H1 (cell line): ENCODE measurements around the gene SOX13. TPM values are rescaled to one million over a fixed set of nuclear protein-coding genes. Genes with fewer than 3 reads are reported as not detected.

Source experiments
- CTCF ChIA-PET: fragments of 300-600 bp; sonication (Branson Sonifier 250); formaldehyde crosslinking; loops from one replicate; lab custom pipeline; 2021; ENCODE audit not compliant: partially characterized antibody; lab: Charles Lee
- POLR2A ChIA-PET: fragments of 300-600 bp; sonication (Branson Sonifier 250); formaldehyde crosslinking; loops from one replicate; lab custom pipeline; 2021; ENCODE audit warnings: inconsistent platforms; ENCODE audit not compliant: partially characterized antibody; lab: Charles Lee
- DNase-seq, 2 experiments: peaks; one replicate each; pipeline versions ENCODE4 v3.0.0 to v3.0.0-alpha.2; 2010 to 2022; ENCODE audit warnings: low spot score in 2 of 2, low read depth in 1 of 2, mixed read lengths in 1 of 2
- FAIRE-seq: peaks from 2 replicates; lab custom pipeline; 2011; peaks lifted over from hg19 to GRCh38; lab: Jason Lieb, UNC
- H2AFZ ChIP-seq: 2 replicates; pipeline ENCODE4 v1.8.1; 2012; ENCODE audit warnings: low read length, inconsistent platforms
- H2AK5ac ChIP-seq: 2 replicates; pipeline ENCODE4 v1.6.1; 2013; ENCODE audit warnings: low read depth, low read length
- H2BK120ac ChIP-seq: replicated peaks from 2 replicates; pipeline ENCODE3; 2013; ENCODE audit warnings: low read depth, low read length, inconsistent platforms
- H2BK12ac ChIP-seq: 2 replicates; pipeline ENCODE4 v1.6.1; 2013; ENCODE audit warnings: low read depth, low read length
- H2BK15ac ChIP-seq: 2 replicates; pipeline ENCODE4 v1.6.1; 2013; ENCODE audit warnings: low read length
- H2BK20ac ChIP-seq: 2 replicates; pipeline ENCODE4 v1.6.1; 2013; ENCODE audit warnings: low read length
- H2BK5ac ChIP-seq: 2 replicates; pipeline ENCODE4 v1.6.1; 2013; ENCODE audit warnings: low read depth, low read length
- H3K14ac ChIP-seq: 2 replicates; pipeline ENCODE4 v1.6.1; 2013; ENCODE audit warnings: inconsistent platforms; ENCODE audit not compliant: insufficient read length
- H3K18ac ChIP-seq: 2 replicates; pipeline ENCODE4 v1.6.1; 2013; ENCODE audit warnings: low read length; ENCODE audit errors: extremely low read depth
- H3K23ac ChIP-seq: 2 replicates; pipeline ENCODE4 v1.6.1; 2013; ENCODE audit warnings: inconsistent platforms; ENCODE audit not compliant: insufficient read length
- H3K23me2 ChIP-seq: 2 replicates; pipeline ENCODE4 v1.6.1; 2013; ENCODE audit warnings: low read depth, low read length
- H3K27ac ChIP-seq: 2 replicates; pipeline ENCODE4 v1.6.1; 2011; ENCODE audit warnings: low read depth, low read length, inconsistent platforms
- H3K27me3 ChIP-seq, 4 experiments: replicated peaks in 1 of 4; 1 replicate in 1 of 4; 2 replicates in 3 of 4; pipeline versions ENCODE4 v1.6.1 to v1.8.1; 2011 to 2013; ENCODE audit warnings: low read length in 3 of 4, mild to moderate bottlenecking in 3 of 4, inconsistent platforms in 2 of 4, mixed read lengths in 2 of 4, moderate library complexity in 1 of 4; ENCODE audit not compliant: control insufficient read depth in 3 of 4, insufficient read depth in 3 of 4; ENCODE audit errors: extremely low read depth in 1 of 4
- H3K36me3 ChIP-seq, 4 experiments: 2 replicates each; pipeline versions ENCODE4 v1.6.1 to v1.8.1; 2011 to 2013; ENCODE audit warnings: mild to moderate bottlenecking in 4 of 4, low read length in 3 of 4, moderate library complexity in 2 of 4, control low read depth in 1 of 4, inconsistent platforms in 1 of 4; ENCODE audit not compliant: insufficient read depth in 4 of 4, control insufficient read depth in 2 of 4
- H3K4ac ChIP-seq: replicated peaks from 2 replicates; pipeline ENCODE3; 2013; ENCODE audit warnings: low read length, low read depth, mixed read lengths, inconsistent platforms; ENCODE audit not compliant: insufficient read length
- H3K4me1 ChIP-seq, 4 experiments: replicated peaks in 1 of 4; 1 replicate in 1 of 4; 2 replicates in 3 of 4; pipeline versions ENCODE4 v1.6.1 to v1.8.1; 2011 to 2013; ENCODE audit warnings: low read length in 3 of 4, inconsistent platforms in 2 of 4, mixed read lengths in 1 of 4; ENCODE audit not compliant: insufficient read depth in 4 of 4, control insufficient read depth in 3 of 4
- H3K4me2 ChIP-seq, 2 experiments: 2 replicates each; pipeline versions ENCODE4 v1.6.1 to v1.8.1; 2011 to 2013; ENCODE audit warnings: low read depth in 2 of 2, low read length in 2 of 2, control low read depth in 1 of 2, inconsistent platforms in 1 of 2, mild to moderate bottlenecking in 1 of 2; ENCODE audit not compliant: insufficient read depth in 1 of 2
- H3K4me3 ChIP-seq, 4 experiments: fragments of 200-600, 300-600 bp in 1 of 4; sonication (generic), shearing (Covaris generic), sonication (Bioruptor Twin) in 1 of 4; 2 replicates each; pipeline versions ENCODE4 v1.5.1 to v1.8.1; 2011 to 2016; ENCODE audit warnings: low read length in 4 of 4, low read depth in 3 of 4, control low read depth in 2 of 4, inconsistent platforms in 2 of 4, mild to moderate bottlenecking in 2 of 4, mixed read lengths in 1 of 4, moderate library complexity in 1 of 4; ENCODE audit not compliant: insufficient read depth in 2 of 4; ENCODE audit errors: extremely low read depth in 1 of 4
- H3K56ac ChIP-seq: replicated peaks from 2 replicates; pipeline ENCODE3; 2013; ENCODE audit warnings: low read depth, mild to moderate bottlenecking, mixed read lengths, low read length, inconsistent platforms; ENCODE audit not compliant: insufficient read length
- H3K79me1 ChIP-seq: 2 replicates; pipeline ENCODE4 v1.6.1; 2013; ENCODE audit warnings: low read depth, low read length, control low read depth
- H3K79me2 ChIP-seq, 2 experiments: 2 replicates each; pipeline versions ENCODE4 v1.6.1 to v1.8.1; 2012 to 2013; ENCODE audit warnings: low read length in 2 of 2, mild to moderate bottlenecking in 2 of 2, inconsistent platforms in 1 of 2; ENCODE audit not compliant: insufficient read depth in 2 of 2, control insufficient read depth in 1 of 2
- H3K9ac ChIP-seq, 4 experiments: replicated peaks in 1 of 4; 1 replicate in 1 of 4; 2 replicates in 3 of 4; pipeline versions ENCODE4 v1.6.1 to v1.8.1; 2011 to 2013; ENCODE audit warnings: low read depth in 3 of 4, low read length in 3 of 4, control low read depth in 2 of 4, mild to moderate bottlenecking in 2 of 4, moderate library complexity in 2 of 4, inconsistent platforms in 1 of 4; ENCODE audit errors: extremely low read depth in 1 of 4
- H3K9me3 ChIP-seq, 2 experiments: 2 replicates each; pipeline versions ENCODE4 v1.6.1 to v1.8.1; 2012 to 2013; ENCODE audit warnings: mild to moderate bottlenecking in 2 of 2, moderate library complexity in 2 of 2, control low read depth in 1 of 2, inconsistent platforms in 1 of 2, low read depth in 1 of 2, low read length in 1 of 2, mixed read lengths in 1 of 2; ENCODE audit not compliant: insufficient read depth in 2 of 2
- H4K20me1 ChIP-seq, 2 experiments: replicated peaks in 1 of 2; 2 replicates each; pipeline versions ENCODE3 to v1.8.1; 2011 to 2013; ENCODE audit warnings: inconsistent platforms in 2 of 2, low read length in 2 of 2, mild to moderate bottlenecking in 1 of 2; ENCODE audit not compliant: insufficient read depth in 2 of 2, control insufficient read depth in 1 of 2
- H4K5ac ChIP-seq: 2 replicates; pipeline ENCODE4 v1.6.1; 2013; ENCODE audit warnings: low read length, low read depth, mixed read lengths, inconsistent platforms; ENCODE audit not compliant: insufficient read length
- H4K8ac ChIP-seq: 2 replicates; pipeline ENCODE4 v1.8.0; 2013; ENCODE audit warnings: mild to moderate bottlenecking, moderate library complexity, low read length, inconsistent platforms; ENCODE audit not compliant: insufficient read depth; ENCODE audit errors: extremely low read depth
- H4K91ac ChIP-seq: replicated peaks from 2 replicates; pipeline ENCODE3; 2013; ENCODE audit warnings: low read length, mixed read lengths, inconsistent platforms; ENCODE audit not compliant: insufficient read length
- BACH1 ChIP-seq: IDR thresholded peaks from 2 replicates; pipeline ENCODE4 v1.6.1; 2012; ENCODE audit warnings: low read length, improper control_type of control experiment
- BRCA1 ChIP-seq: IDR thresholded peaks from 2 replicates; pipeline ENCODE4 v1.6.1; 2012; ENCODE audit warnings: low read depth, low read length, improper control_type of control experiment
- CBX8 ChIP-seq: fragments of 300-800, 300-1000 bp; sonication (generic); IDR thresholded peaks from 2 replicates; pipeline ENCODE4 v1.7.1; 2016; ENCODE audit warnings: low read depth, low read length, borderline replicate concordance
- CEBPB ChIP-seq: IDR thresholded peaks from 2 replicates; pipeline ENCODE4 v1.6.1; 2012; ENCODE audit warnings: low read depth, low read length
- CREB1 ChIP-seq: IDR thresholded peaks from 2 replicates; pipeline ENCODE4 v1.6.1; 2012; ENCODE audit warnings: inconsistent platforms
- NANOG ChIP-seq: IDR thresholded peaks from 2 replicates; pipeline ENCODE4 v1.6.1; 2011; ENCODE audit warnings: low read length, low read depth, mild to moderate bottlenecking, inconsistent platforms; ENCODE audit not compliant: insufficient read depth, poor library complexity, severe bottlenecking
- PHF8 ChIP-seq: fragments of 200-600 bp; sonication (generic); conservative IDR thresholded peaks from 2 replicates; pipeline ENCODE4 v1.7.1; 2012; ENCODE audit warnings: low read depth, mild to moderate bottlenecking, inconsistent platforms, low read length, moderate library complexity
- RBBP5 ChIP-seq: IDR thresholded peaks from 2 replicates; pipeline ENCODE4 v1.7.1; 2012; ENCODE audit warnings: low read depth, mild to moderate bottlenecking, inconsistent platforms, low read length, moderate library complexity, borderline replicate concordance
- RFX5 ChIP-seq: IDR thresholded peaks from 2 replicates; pipeline ENCODE4 v1.6.1; 2011; ENCODE audit warnings: low read depth, low read length, improper control_type of control experiment, borderline replicate concordance
- SAP30 ChIP-seq: fragments of 300-600 bp; sonication (generic); IDR thresholded peaks from 2 replicates; pipeline ENCODE4 v1.7.1; 2012; ENCODE audit warnings: low read length, moderate library complexity, mild to moderate bottlenecking, inconsistent platforms; ENCODE audit not compliant: insufficient read depth, insufficient replicate concordance
- SIN3A ChIP-seq, 2 experiments: IDR thresholded peaks in 1 of 2; conservative IDR thresholded peaks in 1 of 2; 2 replicates each; pipeline ENCODE4 v1.6.1; 2011 to 2012; ENCODE audit warnings: low read length in 2 of 2, improper control_type of control experiment in 1 of 2, low read depth in 1 of 2, mild to moderate bottlenecking in 1 of 2
- SP4 ChIP-seq: IDR thresholded peaks from 2 replicates; pipeline ENCODE4 v1.6.1; 2012; ENCODE audit warnings: low read length, inconsistent platforms
- TAF7 ChIP-seq: optimal IDR thresholded peaks from 2 replicates; pipeline ENCODE3; 2011; ENCODE audit warnings: low read depth, mild to moderate bottlenecking, inconsistent platforms, low read length, moderate library complexity, borderline replicate concordance
- YY1 ChIP-seq: IDR thresholded peaks from 2 replicates; pipeline ENCODE4 v1.6.1; 2011; ENCODE audit warnings: low read depth, mild to moderate bottlenecking, low read length
- WGBS, 2 experiments: shearing (Covaris generic) in 1 of 2; methylation state at CpG; one replicate each; pipeline versions ENCODE4 v1.1.6 to v1.1.7; 2013 to 2015; ENCODE audit warnings: low lambda C conversion rate in 2 of 2, mixed read lengths in 2 of 2, inconsistent platforms in 1 of 2, low coverage in 1 of 2, missing lambda C conversion rate in 1 of 2; ENCODE audit not compliant: insufficient replicate concordance in 2 of 2, insufficient coverage in 1 of 2, insufficient read length in 1 of 2; ENCODE audit errors: extremely low coverage in 1 of 2, missing lambda C conversion rate in 1 of 2; 5-methylcytosine and 5-hydroxymethylcytosine counted together
- polyA plus RNA-seq, 7 experiments: library from polyadenylated mRNA; depleted of rRNA in 3 of 7; stranded (reverse) in 5 of 7; unstranded in 2 of 7; fragments of >200 nt in 5 of 7; fragments of 200-250 nt in 2 of 7; gene quantifications; 1 replicate in 5 of 7; 2 replicates in 1 of 7; 4 replicates in 1 of 7; pipeline versions ENCODE4 v1.2.1 to v1.2.3, GENCODE V29; 2011 to 2013; ENCODE audit warnings: missing spikeins in 2 of 7, mixed read lengths in 2 of 7
- total RNA-seq: library from RNA; stranded (reverse); fragmentation: NEBNext Ultra II Directional; extraction: Animal tissue kit (Norgen Biotek cat#: 25700); gene quantifications from 2 replicates; pipeline ENCODE4 v1.2.1, GENCODE V29; 2021

Gene SOX13
- total and polyA plus RNA-seq, 2 of the 8 experiments (the other 6 are each of a cell fraction or from before 2014, with no cell fraction given) = 113 to 173 TPM

DNA sequence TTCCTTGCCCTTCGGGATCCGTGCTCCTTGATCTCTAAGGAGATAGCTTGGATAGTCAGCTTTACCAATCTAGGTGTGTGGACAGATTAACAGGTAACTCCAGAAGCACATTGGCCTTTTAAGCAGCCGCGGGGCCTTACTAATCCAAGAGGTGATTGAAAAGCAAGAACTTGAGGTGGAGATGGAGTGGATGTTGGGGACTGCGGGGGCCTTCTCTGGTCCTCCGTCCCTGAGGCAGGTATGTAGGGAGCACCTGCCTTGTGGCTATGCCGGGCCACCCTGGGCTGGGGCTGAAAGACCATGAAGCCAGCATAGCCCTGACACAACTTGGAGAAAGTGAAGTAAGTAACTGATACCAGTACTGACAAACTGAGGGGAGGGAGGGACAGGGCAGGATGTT is 10.6 kb downstream of the SOX13 start:
- Histone ChIP-seq H2BK5ac (peak overlapping the region; percentile 97), H3K9me3 (no peaks in the 10 kb centered on the region), H3K4ac (no peak overlapping the region), H3K23ac (no peak overlapping the region), H3K79me2 (peaks cover 46 to 88% of the 10 kb centered on the region in 2 experiments), H3K4me1 (peaks cover 39 to 67% (median 59%) of the 10 kb centered on the region in 4 experiments), H3K36me3 (no peaks in the 10 kb centered on the region), H2AFZ (no peak overlapping the region), H3K56ac (no peak overlapping the region), H3K27me3 (no peaks in the 10 kb centered on the region), H4K20me1 (peaks cover 9 to 21% of the 10 kb centered on the region in 2 experiments), H2BK20ac (peak overlapping the region; percentile 87; the same call in 1 of the 2 replicates), H3K4me2 (peak overlapping the region; percentile 57 to 86; a peak in 3 of 4 replicates), H3K23me2 (peaks cover 10% of the 10 kb centered on the region; the same call in 1 of the 2 replicates), H3K18ac (peak overlapping the region; percentile 57), H2BK15ac (no peak overlapping the region), H3K27ac (peak overlapping the region; percentile 82), H4K91ac (peak overlapping the region; percentile 98), H4K8ac (no peak overlapping the region), H2BK12ac (peak overlapping the region; percentile 100), H2BK120ac (no peak overlapping the region), H3K4me3 (no peak overlapping the region; a peak in 1 of 8 replicates), H3K9ac (peak overlapping the region in 1 of 4 experiments; percentile 56; a peak in 1 of 7 replicates), H3K14ac (no peak overlapping the region), H3K79me1 (peaks cover 15% of the 10 kb centered on the region), H2AK5ac (peak overlapping the region; percentile 70), H4K5ac (no peak overlapping the region)
- ChIA-PET CTCF (interaction anchor here (0.6 to 2.5 kb wide), 3 partner anchors 24 to 638 kb away, joined by 3 to 9 read pairs (median 5); no protein-coding TSS in a partner anchor), POLR2A (interaction anchor here (1.2 to 12.9 kb wide), 7 partner anchors 8 to 218 kb away, joined by 3 to 101 read pairs (median 5); partner anchors contain the start of gene SOX13)
- no peak for FAIRE-seq
- WGBS, 2 experiments = 90% methylated on average over 7 of the region's 7 CpGs; no CpG with 5 or more reads in 1 of the 2 experiments
- peak in 1 of 2 experiments; percentile 55 for DNase-seq
- TF ChIP-seq SIN3A (conservative IDR thresholded peaks at IDR 0.05 in 1 of 2, IDR thresholded peaks at IDR 0.05 in 1 of 2; ENCODE audit: low read depth in 1 of 2, low read length in 2 of 2) (no peak), BACH1 (no peak), RFX5 (no peak), RBBP5 (no peak), TAF7 (no peak), PHF8 (no peak), NANOG (no peak), CREB1 (no peak), YY1 (no peak), CBX8 (no peak), SAP30 (no peak), BRCA1 (no peak), SP4 (no peak), CEBPB (no peak)
